Stomach (tissue), 4 donors: Measurements from ENCODE around the gene TM9SF4.

Source experiments
- EP300 ChIP-seq: sonication (generic); formaldehyde crosslinking; IDR thresholded peaks from one replicate; pipeline ENCODE4 v1.6.1; 2017; ENCODE audit warnings: antibody characterized with exemption
- POLR2A ChIP-seq, 4 donors: fragments of 450-650 bp; IDR thresholded peaks; one replicate each; pipeline ENCODE4 v1.6.1; 2016; ENCODE audit warnings: antibody characterized with exemption in 4 of 4, control low read depth in 2 of 4, mild to moderate bottlenecking in 1 of 4, moderate library complexity in 1 of 4
- POLR2AphosphoS5 ChIP-seq, 3 donors: sonication (generic); formaldehyde crosslinking; IDR thresholded peaks; one replicate each; pipeline ENCODE4 v1.6.1; 2016; ENCODE audit warnings: antibody characterized with exemption in 3 of 3

- no peak for TF ChIP-seq POLR2A (IDR thresholded peaks at IDR 0.05)
- TF ChIP-seq EP300: no peak
- no peak for TF ChIP-seq POLR2AphosphoS5 (IDR thresholded peaks at IDR 0.05)
Observed at GRCh38 chr20:32165836-32166545, 56.5 kb downstream of the TM9SF4 start.
